Body of pancreas (tissue), 4 donors: ENCODE measurements around the gene TTC28. TPM values are rescaled to one million over a fixed set of nuclear protein-coding genes. Genes with fewer than 3 reads are reported as not detected.

Source experiments
- ATAC-seq: fragments of 150-250 bp; one replicate; pipeline ENCODE4 v1.9.1; 2016
- DNase-seq, 4 donors: peaks; one replicate each; pipeline ENCODE4 v3.0.0-alpha.2; 2019
- H3K27ac ChIP-seq, 4 donors: fragments of 200-600 bp; sonication (generic); 1 replicate in 3 of 4; 2 replicates in 1 of 4; pipeline versions ENCODE4 v1.5.1 to v1.6.1; 2016 to 2019; ENCODE audit warnings: mild to moderate bottlenecking in 1 of 4, mixed read lengths in 1 of 4, moderate library complexity in 1 of 4
- H3K27me3 ChIP-seq, 2 donors: fragments of 200-600 bp; sonication (generic); one replicate each; pipeline ENCODE4 v1.6.0; 2016; ENCODE audit warnings: mild to moderate bottlenecking in 1 of 2
- H3K36me3 ChIP-seq, 2 donors: fragments of 200-600 bp; sonication (generic); replicated peaks in 1 of 2; 2 replicates each; pipeline ENCODE4 v1.5.1; 2016; ENCODE audit warnings: low read depth in 2 of 2; ENCODE audit not compliant: insufficient read depth in 1 of 2
- H3K4me1 ChIP-seq: fragments of 200-600 bp; sonication (generic); one replicate; pipeline ENCODE4 v1.6.0; 2016
- H3K4me3 ChIP-seq, 2 donors: fragments of 200-600 bp; sonication (generic); 1 replicate in 1 of 2; 2 replicates in 1 of 2; pipeline ENCODE4 v1.5.1; 2016 to 2019
- H3K9me3 ChIP-seq, 3 donors: fragments of 200-600 bp; sonication (generic); 1 replicate in 2 of 3; 2 replicates in 1 of 3; pipeline ENCODE4 v1.5.1; 2016
- POLR2A ChIP-seq, 3 donors: fragments of 450-650 bp; IDR thresholded peaks; one replicate each; pipeline ENCODE4 v1.6.1; 2016; ENCODE audit warnings: antibody characterized with exemption in 3 of 3, mild to moderate bottlenecking in 2 of 3
- WGBS, 2 donors: methylation state at CpG; one replicate each; pipeline ENCODE4 v1.1.5; 2017; 5-methylcytosine and 5-hydroxymethylcytosine counted together
- intact Hi-C: fragments of 100-400 bp; cut with DNase I; formaldehyde crosslinking; loops from one replicate; pipeline ENCODE4 v1.15.1; 2023
- total RNA-seq, 2 donors: library from RNA; depleted of rRNA; stranded (reverse); fragments of >200 nt; gene quantifications; one replicate each; pipeline ENCODE4 v1.1.0, GENCODE V29; 2016
- TF ChIP-seq, protein P1 (sequence below), 7 experiments: fragments of 450-650 bp in 4 of 7; fragments of 200-600 bp in 3 of 7; sonication (generic) in 3 of 7; IDR thresholded peaks; one replicate each; pipeline ENCODE4 v1.5.1; 2016 to 2019; ENCODE audit warnings: antibody characterized with exemption in 7 of 7

The TTC28 gene
- total RNA-seq, 2 donors from 2014 or later = 21.0 to 87.3 TPM

DNA sequence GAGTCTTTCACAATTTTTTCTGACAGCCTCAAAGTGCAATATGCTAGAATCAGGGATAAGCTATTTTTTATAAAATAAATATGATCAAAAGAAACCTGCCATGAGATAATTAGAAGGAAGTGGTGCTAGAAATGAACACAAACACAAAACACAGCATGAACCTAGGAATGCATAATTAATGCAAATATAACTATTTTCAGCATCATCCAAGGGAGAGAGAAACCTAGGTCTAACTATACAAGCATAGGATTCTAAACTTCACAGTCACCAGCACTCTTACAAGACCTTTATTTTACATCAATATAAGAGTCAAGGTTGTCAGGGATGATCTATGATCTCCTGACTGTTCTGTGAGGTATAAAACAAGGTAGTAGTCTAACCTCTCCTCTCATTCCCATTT lies 29.2 kb downstream of the TTC28 start:
- TF ChIP-seq, protein P1, sequence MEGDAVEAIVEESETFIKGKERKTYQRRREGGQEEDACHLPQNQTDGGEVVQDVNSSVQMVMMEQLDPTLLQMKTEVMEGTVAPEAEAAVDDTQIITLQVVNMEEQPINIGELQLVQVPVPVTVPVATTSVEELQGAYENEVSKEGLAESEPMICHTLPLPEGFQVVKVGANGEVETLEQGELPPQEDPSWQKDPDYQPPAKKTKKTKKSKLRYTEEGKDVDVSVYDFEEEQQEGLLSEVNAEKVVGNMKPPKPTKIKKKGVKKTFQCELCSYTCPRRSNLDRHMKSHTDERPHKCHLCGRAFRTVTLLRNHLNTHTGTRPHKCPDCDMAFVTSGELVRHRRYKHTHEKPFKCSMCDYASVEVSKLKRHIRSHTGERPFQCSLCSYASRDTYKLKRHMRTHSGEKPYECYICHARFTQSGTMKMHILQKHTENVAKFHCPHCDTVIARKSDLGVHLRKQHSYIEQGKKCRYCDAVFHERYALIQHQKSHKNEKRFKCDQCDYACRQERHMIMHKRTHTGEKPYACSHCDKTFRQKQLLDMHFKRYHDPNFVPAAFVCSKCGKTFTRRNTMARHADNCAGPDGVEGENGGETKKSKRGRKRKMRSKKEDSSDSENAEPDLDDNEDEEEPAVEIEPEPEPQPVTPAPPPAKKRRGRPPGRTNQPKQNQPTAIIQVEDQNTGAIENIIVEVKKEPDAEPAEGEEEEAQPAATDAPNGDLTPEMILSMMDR (IDR thresholded peaks at IDR 0.05) = no peak
- no peak for TF ChIP-seq POLR2A (IDR thresholded peaks at IDR 0.05)

DNA sequence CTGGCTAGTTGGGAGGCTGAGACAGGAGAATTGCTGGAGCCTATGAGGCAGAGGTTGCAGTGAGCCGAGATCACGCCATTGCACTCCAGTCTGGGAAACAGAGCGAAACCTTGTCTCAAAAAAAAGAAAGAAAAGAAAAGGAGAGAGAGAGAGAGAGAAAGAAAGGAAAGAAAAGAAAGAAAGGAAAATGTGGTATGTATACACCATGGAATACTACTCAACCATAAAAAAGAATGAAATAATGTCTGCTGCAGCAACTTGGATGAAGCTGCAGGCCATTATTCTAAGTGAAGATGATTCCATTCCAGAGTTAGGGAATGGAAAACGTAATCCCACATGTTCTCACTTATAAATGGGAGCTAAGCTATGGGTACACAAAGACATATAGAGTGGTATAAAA lies 30.8 kb downstream of the TTC28 start:
- Histone ChIP-seq H3K27me3 (no peaks in the 10 kb centered on the region), H3K9me3 (no peaks in the 10 kb centered on the region), H3K27ac (no peak overlapping the region), H3K36me3 (no peaks in the 10 kb centered on the region), H3K4me1 (no peaks in the 10 kb centered on the region), H3K4me3 (no peak overlapping the region)
- 89 to 99% methylated on average over 4 of the region's 4 CpGs for WGBS, 2 donors
- no peak for TF ChIP-seq POLR2A (IDR thresholded peaks at IDR 0.05)
- TF ChIP-seq, protein P1 (IDR thresholded peaks at IDR 0.05) = no peak
- DNase-seq (no peak), ATAC-seq (no peak)
- intact Hi-C loops = no loop called here

More for the DNA sequence above, 29.2 kb downstream of the TTC28 start:
- H3K4me3 ChIP-seq = no peak overlapping the region
- H3K9me3 ChIP-seq = no peaks in the 10 kb centered on the region
- no peak overlapping the region for H3K27ac ChIP-seq
- no peak for ATAC-seq
- H3K4me1 ChIP-seq = no peaks in the 10 kb centered on the region
- no peaks in the 10 kb centered on the region for H3K36me3 ChIP-seq
- H3K27me3 ChIP-seq = no peaks in the 10 kb centered on the region
- no peak for DNase-seq
- intact Hi-C loops = no loop called here

DNA sequence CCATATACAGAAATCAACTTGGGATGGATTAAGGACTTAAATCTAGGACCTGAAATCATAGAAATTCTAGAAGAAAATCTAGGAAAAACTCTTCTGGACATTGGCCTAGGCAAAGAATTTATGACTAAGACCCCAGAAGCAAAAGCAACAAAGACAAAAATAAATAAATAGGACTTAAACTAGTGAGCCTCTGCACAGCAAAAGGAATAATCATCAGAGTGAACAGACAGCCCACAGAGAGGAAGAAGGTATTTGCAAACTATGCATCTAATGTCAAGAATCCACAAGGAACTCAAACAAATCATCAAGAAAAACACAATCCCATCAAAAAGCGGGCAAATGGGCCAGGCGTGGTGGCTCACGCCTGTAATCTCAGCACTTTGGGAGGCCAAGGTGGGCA lies 32.4 kb downstream of the TTC28 start:
- H3K9me3 ChIP-seq = no peaks in the 10 kb centered on the region
- H3K36me3 ChIP-seq = no peaks in the 10 kb centered on the region
- no peak overlapping the region for H3K4me3 ChIP-seq
- intact Hi-C loops = no loop called here
- ATAC-seq (no peak), DNase-seq (no peak)
- TF ChIP-seq, protein P1 (IDR thresholded peaks at IDR 0.05) = no peak
- TF ChIP-seq POLR2A (IDR thresholded peaks at IDR 0.05) = no peak
- no peaks in the 10 kb centered on the region for H3K27me3 ChIP-seq
- peaks cover 4% of the 10 kb centered on the region for H3K4me1 ChIP-seq
- WGBS, 2 donors = 94 to 95% methylated on average over 3 of the region's 3 CpGs
- H3K27ac ChIP-seq = no peak overlapping the region

DNA sequence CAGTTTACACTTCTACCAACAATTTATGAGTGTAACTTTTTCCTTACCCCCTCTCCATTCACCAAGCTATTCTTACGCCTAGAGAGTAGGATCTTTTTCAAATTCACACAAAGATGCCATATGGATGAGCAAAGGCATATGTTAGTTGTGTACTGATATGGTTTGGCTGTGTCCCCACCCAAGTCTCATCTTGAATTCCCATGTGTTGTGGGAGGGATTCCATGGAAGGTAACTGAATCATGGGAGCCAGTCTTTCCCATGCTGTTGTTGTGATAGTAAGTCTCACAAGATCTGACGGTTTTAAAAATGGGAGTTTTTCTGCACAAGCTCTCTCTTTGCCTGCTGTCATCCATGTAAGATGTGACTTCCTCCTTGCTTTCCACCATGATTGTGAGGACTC lies 40.3 kb downstream of the TTC28 start:
- Histone ChIP-seq H3K4me1 (peaks cover 4% of the 10 kb centered on the region), H3K9me3 (no peaks in the 10 kb centered on the region), H3K4me3 (no peak overlapping the region), H3K27me3 (no peaks in the 10 kb centered on the region), H3K27ac (no peak overlapping the region), H3K36me3 (no peaks in the 10 kb centered on the region)
- intact Hi-C loops = no loop called here
- TF ChIP-seq POLR2A (IDR thresholded peaks at IDR 0.05) = no peak
- TF ChIP-seq, protein P1 (IDR thresholded peaks at IDR 0.05) = no peak
- ATAC-seq (no peak), DNase-seq (no peak)
- WGBS, 2 donors = 98% methylated on average over 2 of the region's 2 CpGs

DNA sequence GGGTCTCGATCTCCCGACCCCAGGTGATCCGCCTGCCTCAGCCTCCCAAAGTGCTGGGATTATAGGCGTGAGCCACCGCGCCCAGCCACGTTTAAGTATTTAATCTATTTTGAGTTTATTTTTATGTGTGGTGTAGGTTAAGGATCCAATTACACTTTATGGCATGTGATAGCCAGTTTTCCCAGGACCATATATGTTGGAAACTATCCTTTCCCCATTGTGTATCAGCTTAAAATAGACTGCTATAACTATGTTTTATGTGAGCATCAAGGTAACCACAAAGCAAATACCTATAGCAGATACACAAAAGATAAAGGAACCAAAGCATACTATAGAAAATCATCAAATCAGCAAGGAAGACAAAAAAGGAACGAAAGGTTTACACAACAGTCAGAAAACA lies 42.4 kb downstream of the TTC28 start:
- Histone ChIP-seq H3K9me3 (no peaks in the 10 kb centered on the region), H3K4me3 (no peak overlapping the region), H3K27ac (no peak overlapping the region), H3K4me1 (peaks cover under 1% of the 10 kb centered on the region), H3K36me3 (no peaks in the 10 kb centered on the region), H3K27me3 (no peaks in the 10 kb centered on the region)
- ATAC-seq (no peak), DNase-seq (no peak)
- intact Hi-C loops = no loop called here
- TF ChIP-seq, protein P1 (IDR thresholded peaks at IDR 0.05) = no peak
- TF ChIP-seq POLR2A (IDR thresholded peaks at IDR 0.05) = no peak
- WGBS, 2 donors = 86 to 90% methylated on average over 8 of the region's 8 CpGs
